ENCODE data around the gene CHID1.

CHID1 gene

GRCh38 chr11:933142-933851 lies 22.7 kb upstream of the CHID1 start:
- Histone ChIP-seq H3K4me3 (ENCODE audit: low read depth in 1 of 2, low read length in 2 of 2) (no peak overlapping the region), H3K9me3 (ENCODE audit: control insufficient read depth in 1 of 2, low read length in 2 of 2) (no peaks in the 10 kb centered on the region), H3K36me3 (ENCODE audit: control insufficient read depth in 1 of 2, insufficient read depth in 2 of 2, low read length in 2 of 2) (no peaks in the 10 kb centered on the region), H3K27ac (ENCODE audit: low read depth, low read length) (no peak overlapping the region), H3K27me3 (ENCODE audit: control insufficient read depth in 1 of 2, insufficient read depth in 2 of 2, low read length in 2 of 2) (no peaks in the 10 kb centered on the region), H3K9ac (ENCODE audit: low read depth in 1 of 2, low read length in 2 of 2) (no peak overlapping the region), H3K4me1 (ENCODE audit: control insufficient read depth in 1 of 2, insufficient read depth in 2 of 2, low read length in 2 of 2) (peaks cover 42 to 55% of the 10 kb centered on the region in 2 donors)

GRCh38 chr11:932435-932834 lies 21.8 kb upstream of the CHID1 start:
- Histone ChIP-seq H3K27ac (ENCODE audit: low read depth, low read length) (no peak overlapping the region), H3K9ac (ENCODE audit: low read depth in 1 of 2, low read length in 2 of 2) (no peak overlapping the region), H3K4me3 (ENCODE audit: low read depth in 1 of 2, low read length in 2 of 2) (no peak overlapping the region), H3K4me1 (ENCODE audit: control insufficient read depth in 1 of 2, insufficient read depth in 2 of 2, low read length in 2 of 2) (peaks cover 41 to 55% of the 10 kb centered on the region in 2 donors), H3K36me3 (ENCODE audit: control insufficient read depth in 1 of 2, insufficient read depth in 2 of 2, low read length in 2 of 2) (no peaks in the 10 kb centered on the region), H3K9me3 (ENCODE audit: control insufficient read depth in 1 of 2, low read length in 2 of 2) (no peaks in the 10 kb centered on the region), H3K27me3 (ENCODE audit: control insufficient read depth in 1 of 2, insufficient read depth in 2 of 2, low read length in 2 of 2) (no peaks in the 10 kb centered on the region)

GRCh38 chr11:931385-931784 lies 20.8 kb upstream of the CHID1 start:
- Histone ChIP-seq H3K4me1 (ENCODE audit: control insufficient read depth in 1 of 2, insufficient read depth in 2 of 2, low read length in 2 of 2) (peaks cover 44 to 56% of the 10 kb centered on the region in 2 donors), H3K27me3 (ENCODE audit: control insufficient read depth in 1 of 2, insufficient read depth in 2 of 2, low read length in 2 of 2) (no peaks in the 10 kb centered on the region), H3K9me3 (ENCODE audit: control insufficient read depth in 1 of 2, low read length in 2 of 2) (no peaks in the 10 kb centered on the region), H3K4me3 (ENCODE audit: low read depth in 1 of 2, low read length in 2 of 2) (no peak overlapping the region), H3K27ac (ENCODE audit: low read depth, low read length) (no peak overlapping the region), H3K9ac (ENCODE audit: low read depth in 1 of 2, low read length in 2 of 2) (no peak overlapping the region), H3K36me3 (ENCODE audit: control insufficient read depth in 1 of 2, insufficient read depth in 2 of 2, low read length in 2 of 2) (no peaks in the 10 kb centered on the region)

- Histone ChIP-seq H3K9me3 (ENCODE audit: control insufficient read depth in 1 of 2, low read length in 2 of 2) (no peaks in the 10 kb centered on the region), H3K9ac (ENCODE audit: low read depth in 1 of 2, low read length in 2 of 2) (no peak overlapping the region), H3K36me3 (ENCODE audit: control insufficient read depth in 1 of 2, insufficient read depth in 2 of 2, low read length in 2 of 2) (no peaks in the 10 kb centered on the region), H3K4me1 (ENCODE audit: control insufficient read depth in 1 of 2, insufficient read depth in 2 of 2, low read length in 2 of 2) (peaks cover 45 to 57% of the 10 kb centered on the region in 2 donors), H3K27ac (ENCODE audit: low read depth, low read length) (no peak overlapping the region), H3K4me3 (ENCODE audit: low read depth in 1 of 2, low read length in 2 of 2) (no peak overlapping the region), H3K27me3 (ENCODE audit: control insufficient read depth in 1 of 2, insufficient read depth in 2 of 2, low read length in 2 of 2) (no peaks in the 10 kb centered on the region)
Measured at GRCh38 chr11:929405-929804, 18.8 kb upstream of the CHID1 start.

- Histone ChIP-seq H3K36me3 (ENCODE audit: control insufficient read depth in 1 of 2, insufficient read depth in 2 of 2, low read length in 2 of 2) (no peaks in the 10 kb centered on the region), H3K9me3 (ENCODE audit: control insufficient read depth in 1 of 2, low read length in 2 of 2) (no peaks in the 10 kb centered on the region), H3K27me3 (ENCODE audit: control insufficient read depth in 1 of 2, insufficient read depth in 2 of 2, low read length in 2 of 2) (no peaks in the 10 kb centered on the region), H3K4me1 (ENCODE audit: control insufficient read depth in 1 of 2, insufficient read depth in 2 of 2, low read length in 2 of 2) (peaks cover 43 to 54% of the 10 kb centered on the region in 2 donors), H3K9ac (ENCODE audit: low read depth in 1 of 2, low read length in 2 of 2) (peak overlapping the region in 1 of 2 donors; percentile 36), H3K4me3 (ENCODE audit: low read depth in 1 of 2, low read length in 2 of 2) (peak overlapping the region in 1 of 2 donors; percentile 6), H3K27ac (ENCODE audit: low read depth, low read length) (no peak overlapping the region)
Measured at GRCh38 chr11:928786-929185, 18.2 kb upstream of the CHID1 start.

- Histone ChIP-seq H3K36me3 (ENCODE audit: control insufficient read depth in 1 of 2, insufficient read depth in 2 of 2, low read length in 2 of 2) (no peaks in the 10 kb centered on the region), H3K9me3 (ENCODE audit: control insufficient read depth in 1 of 2, low read length in 2 of 2) (no peaks in the 10 kb centered on the region), H3K4me1 (ENCODE audit: control insufficient read depth in 1 of 2, insufficient read depth in 2 of 2, low read length in 2 of 2) (peaks cover 35 to 48% of the 10 kb centered on the region in 2 donors), H3K9ac (ENCODE audit: low read depth in 1 of 2, low read length in 2 of 2) (peak overlapping the region in 1 of 2 donors; percentile 36), H3K27me3 (ENCODE audit: control insufficient read depth in 1 of 2, insufficient read depth in 2 of 2, low read length in 2 of 2) (no peaks in the 10 kb centered on the region), H3K27ac (ENCODE audit: low read depth, low read length) (no peak overlapping the region), H3K4me3 (ENCODE audit: low read depth in 1 of 2, low read length in 2 of 2) (peak overlapping the region in 1 of 2 donors; percentile 14)
Measured at GRCh38 chr11:927871-928270, 17.3 kb upstream of the CHID1 start.

- Histone ChIP-seq H3K9ac (ENCODE audit: low read depth in 1 of 2, low read length in 2 of 2) (peak overlapping the region; percentile 75 to 81), H3K27me3 (ENCODE audit: control insufficient read depth in 1 of 2, insufficient read depth in 2 of 2, low read length in 2 of 2) (no peaks in the 10 kb centered on the region), H3K27ac (ENCODE audit: low read depth, low read length) (peak overlapping the region; percentile 81), H3K9me3 (ENCODE audit: control insufficient read depth in 1 of 2, low read length in 2 of 2) (no peaks in the 10 kb centered on the region), H3K4me3 (ENCODE audit: low read depth in 1 of 2, low read length in 2 of 2) (peak overlapping the region; percentile 79 to 86), H3K36me3 (ENCODE audit: control insufficient read depth in 1 of 2, insufficient read depth in 2 of 2, low read length in 2 of 2) (no peaks in the 10 kb centered on the region), H3K4me1 (ENCODE audit: control insufficient read depth in 1 of 2, insufficient read depth in 2 of 2, low read length in 2 of 2) (peaks cover 33 to 44% of the 10 kb centered on the region in 2 donors)
Measured at GRCh38 chr11:926341-926916, 15.8 kb upstream of the CHID1 start.

GRCh38 chr11:925496-926301 lies 15.1 kb upstream of the CHID1 start, which contains the start of gene AP2A2:
Gene AP2A2 (plus strand): TSS chr11:925870. CDS start chr11:926022, 152 bp downstream.
- Histone ChIP-seq H3K9ac (ENCODE audit: low read depth in 1 of 2, low read length in 2 of 2) (peak within 1 kb of the TSS; percentile 75 to 81), H3K4me1 (ENCODE audit: control insufficient read depth in 1 of 2, insufficient read depth in 2 of 2, low read length in 2 of 2) (peaks cover 26 to 37% of the 10 kb centered on the region in 2 donors)

GRCh38 chr11:925158-925495 lies 14.5 kb upstream of the CHID1 start:
- Histone ChIP-seq H3K9ac (ENCODE audit: low read depth in 1 of 2, low read length in 2 of 2) (no peak overlapping the region), H3K9me3 (ENCODE audit: control insufficient read depth in 1 of 2, low read length in 2 of 2) (no peaks in the 10 kb centered on the region), H3K27me3 (ENCODE audit: control insufficient read depth in 1 of 2, insufficient read depth in 2 of 2, low read length in 2 of 2) (no peaks in the 10 kb centered on the region), H3K36me3 (ENCODE audit: control insufficient read depth in 1 of 2, insufficient read depth in 2 of 2, low read length in 2 of 2) (no peaks in the 10 kb centered on the region), H3K4me3 (ENCODE audit: low read depth in 1 of 2, low read length in 2 of 2) (peak overlapping the region; percentile 29 to 48), H3K4me1 (ENCODE audit: control insufficient read depth in 1 of 2, insufficient read depth in 2 of 2, low read length in 2 of 2) (peaks cover 25 to 36% of the 10 kb centered on the region in 2 donors), H3K27ac (ENCODE audit: low read depth, low read length) (no peak overlapping the region)

More at GRCh38 chr11:925496-926301, 15.1 kb upstream of the CHID1 start, which contains the start of gene AP2A2:
- Histone ChIP-seq H3K27ac (ENCODE audit: low read depth, low read length) (peak within 1 kb of the TSS; percentile 81), H3K27me3 (ENCODE audit: control insufficient read depth in 1 of 2, insufficient read depth in 2 of 2, low read length in 2 of 2) (no peaks in the 10 kb centered on the region), H3K36me3 (ENCODE audit: control insufficient read depth in 1 of 2, insufficient read depth in 2 of 2, low read length in 2 of 2) (no peaks in the 10 kb centered on the region), H3K4me3 (ENCODE audit: low read depth in 1 of 2, low read length in 2 of 2) (peak within 1 kb of the TSS; percentile 79 to 86), H3K9me3 (ENCODE audit: control insufficient read depth in 1 of 2, low read length in 2 of 2) (no peaks in the 10 kb centered on the region)

Data from duodenal mucosa (tissue), 2 donors.